Trophoblast cell (in vitro differentiated cells and primary cell): ENCODE results near the gene TRAPPC14.

Source experiments
- DNase-seq, 2 donors: peaks; one replicate each; pipeline ENCODE4 v3.0.0-alpha.2; 2016
- H2AFZ ChIP-seq: 2 replicates; pipeline ENCODE4 v1.6.1; 2013; ENCODE audit warnings: low read length, moderate library complexity, mild to moderate bottlenecking; ENCODE audit not compliant: insufficient read depth, poor library complexity
- H2AK5ac ChIP-seq: 2 replicates; pipeline ENCODE4 v1.6.1; 2013; ENCODE audit warnings: mild to moderate bottlenecking, low read length
- H2BK120ac ChIP-seq: 2 replicates; pipeline ENCODE4 v1.6.1; 2013; ENCODE audit warnings: low read length, mild to moderate bottlenecking, moderate library complexity; ENCODE audit not compliant: insufficient read depth, poor library complexity
- H2BK12ac ChIP-seq: 2 replicates; pipeline ENCODE4 v1.6.1; 2013; ENCODE audit warnings: mild to moderate bottlenecking, low read length, moderate library complexity
- H2BK5ac ChIP-seq: 2 replicates; pipeline ENCODE4 v1.6.1; 2013; ENCODE audit warnings: low read length, low read depth, moderate library complexity, mild to moderate bottlenecking; ENCODE audit not compliant: poor library complexity
- H3K14ac ChIP-seq: 2 replicates; pipeline ENCODE4 v1.6.1; 2013; ENCODE audit warnings: mild to moderate bottlenecking, low read length
- H3K18ac ChIP-seq: 2 replicates; pipeline ENCODE4 v1.6.1; 2013; ENCODE audit warnings: mild to moderate bottlenecking, low read length
- H3K23ac ChIP-seq: 2 replicates; pipeline ENCODE4 v1.6.1; 2013; ENCODE audit warnings: low read length
- H3K27ac ChIP-seq: 2 replicates; pipeline ENCODE4 v1.5.1; 2013; ENCODE audit warnings: low read depth, mild to moderate bottlenecking, inconsistent platforms, low read length, moderate library complexity
- H3K27me3 ChIP-seq: 2 replicates; pipeline ENCODE4 v1.6.1; 2013; ENCODE audit warnings: inconsistent platforms, mild to moderate bottlenecking, low read length, moderate library complexity; ENCODE audit not compliant: insufficient read depth
- H3K36me3 ChIP-seq, 2 experiments: 1 replicate in 1 of 2; 2 replicates in 1 of 2; pipeline ENCODE4 v1.6.1; 2013; ENCODE audit warnings: low read length in 2 of 2, mild to moderate bottlenecking in 2 of 2, moderate library complexity in 1 of 2; ENCODE audit not compliant: insufficient read depth in 2 of 2, control insufficient read depth in 1 of 2
- H3K4ac ChIP-seq: 2 replicates; pipeline ENCODE4 v1.6.1; 2013; ENCODE audit warnings: low read depth, mild to moderate bottlenecking, low read length, moderate library complexity
- H3K4me1 ChIP-seq, 2 experiments: 1 replicate in 1 of 2; 2 replicates in 1 of 2; pipeline ENCODE4 v1.6.1; 2013; ENCODE audit warnings: low read length in 2 of 2, mild to moderate bottlenecking in 2 of 2, moderate library complexity in 1 of 2; ENCODE audit not compliant: insufficient read depth in 2 of 2, control insufficient read depth in 1 of 2
- H3K4me2 ChIP-seq: 2 replicates; pipeline ENCODE4 v1.6.1; 2013; ENCODE audit warnings: inconsistent platforms, mild to moderate bottlenecking, low read length, moderate library complexity
- H3K4me3 ChIP-seq: 2 replicates; pipeline ENCODE4 v1.5.1; 2013; ENCODE audit warnings: mild to moderate bottlenecking, low read depth, low read length, inconsistent platforms
- H3K79me1 ChIP-seq: one replicate; pipeline ENCODE4 v1.6.1; 2013; ENCODE audit warnings: low read length
- H3K79me2 ChIP-seq: 2 replicates; pipeline ENCODE4 v1.6.1; 2013; ENCODE audit warnings: low read length, mild to moderate bottlenecking; ENCODE audit not compliant: control insufficient read depth, insufficient read depth, poor library complexity
- H3K9ac ChIP-seq: 2 replicates; pipeline ENCODE4 v1.6.1; 2013; ENCODE audit warnings: mild to moderate bottlenecking, low read length
- H3K9me3 ChIP-seq: 2 replicates; pipeline ENCODE4 v1.6.1; 2013; ENCODE audit warnings: low read depth, mild to moderate bottlenecking, control low read depth, inconsistent platforms, low read length; ENCODE audit not compliant: insufficient read depth
- H4K12ac ChIP-seq: 2 replicates; pipeline ENCODE4 v1.6.1; 2013; ENCODE audit warnings: low read depth, mild to moderate bottlenecking, low read length, moderate library complexity
- H4K8ac ChIP-seq: 2 replicates; pipeline ENCODE4 v1.6.1; 2013; ENCODE audit warnings: low read depth, mild to moderate bottlenecking, low read length, moderate library complexity
- H4K91ac ChIP-seq: one replicate; pipeline ENCODE4 v1.6.1; 2013; ENCODE audit warnings: low read depth, mild to moderate bottlenecking, low read length, moderate library complexity
- WGBS: extraction: QIAGEN DNeasy Blood & Tissue Kit; methylation state at CpG from one replicate; pipeline ENCODE4 v1.1.7; 2013; ENCODE audit warnings: missing lambda C conversion rate; ENCODE audit not compliant: insufficient read length, insufficient coverage; ENCODE audit errors: extremely low coverage; 5-methylcytosine and 5-hydroxymethylcytosine counted together

TRAPPC14 gene

DNA sequence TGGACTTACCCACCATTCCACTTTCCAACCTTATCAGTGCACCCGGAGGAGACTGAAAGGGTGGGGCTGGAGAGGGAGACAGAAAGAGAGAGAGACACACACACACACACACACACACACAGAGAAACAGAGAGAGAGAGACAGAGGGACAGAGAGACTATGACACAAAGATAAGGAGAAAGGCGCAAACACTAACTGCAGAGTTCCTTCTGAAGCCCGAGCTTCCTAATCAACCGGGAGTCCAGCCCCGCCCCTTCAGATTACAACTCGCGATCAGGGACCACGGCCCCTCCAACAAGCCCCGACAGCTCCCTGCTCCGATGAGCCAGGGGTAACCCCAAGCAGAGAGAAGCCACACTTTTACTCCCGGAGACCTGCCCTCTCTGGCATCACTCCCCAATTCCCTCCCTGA, 9.4 kb upstream of the TRAPPC14 start:
- no CpG with 5 or more reads among the region's 11 CpGs for WGBS

DNA sequence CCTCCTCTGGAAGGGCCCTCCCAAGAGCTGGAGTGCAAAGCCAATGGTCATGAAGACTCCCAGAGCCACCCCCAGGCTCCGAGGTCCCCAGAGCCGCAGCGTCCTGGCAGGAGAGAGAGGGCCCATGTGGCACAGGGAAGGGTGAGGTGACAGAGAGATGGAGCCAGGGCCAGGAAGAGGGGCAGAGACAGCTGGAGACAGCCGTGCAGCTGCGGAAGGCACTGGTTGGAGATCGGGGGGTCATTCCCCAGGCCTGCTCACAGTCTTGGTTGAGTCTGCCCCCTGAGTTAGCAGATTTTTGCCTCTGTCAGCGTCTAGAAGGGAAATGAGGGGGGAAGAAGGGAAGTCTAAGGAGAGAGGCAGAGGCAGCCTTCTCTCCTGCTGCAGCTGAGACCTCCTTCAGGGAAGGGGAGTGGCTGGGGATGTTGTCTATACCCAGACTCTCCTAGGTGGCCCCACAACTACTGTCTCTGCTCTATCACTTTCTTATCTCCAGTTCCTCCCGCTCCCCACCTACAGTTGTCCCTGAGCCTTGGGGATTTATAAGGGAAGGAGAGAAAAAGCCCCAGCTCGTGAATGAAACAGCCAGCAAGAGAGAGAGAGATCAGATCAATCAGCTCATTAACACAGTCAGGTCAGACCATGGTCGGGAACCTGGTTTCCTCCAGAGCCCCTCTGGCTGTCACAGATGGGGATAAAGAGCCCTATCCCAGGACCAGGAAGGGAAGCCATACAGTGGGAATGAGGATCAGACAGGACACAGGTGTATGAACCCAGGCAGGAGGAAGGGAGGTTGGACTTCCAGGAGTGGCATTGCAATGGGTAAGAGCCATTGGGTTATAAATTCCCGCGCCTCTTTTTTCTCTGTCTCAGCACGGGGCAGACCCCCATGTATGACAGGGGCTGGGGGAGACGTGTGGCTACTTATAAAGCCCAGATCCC, 8.7 kb upstream of the TRAPPC14 start:
- no peak overlapping the region for H3K27ac ChIP-seq
- H3K14ac ChIP-seq, result no peak overlapping the region
- H3K36me3 ChIP-seq, result no peaks in the 10 kb centered on the region
- H3K9ac ChIP-seq, result no peak overlapping the region
- no peak overlapping the region for H2AK5ac ChIP-seq
- no peak overlapping the region for H3K4me2 ChIP-seq
- no peak overlapping the region for H2BK12ac ChIP-seq
- no peak overlapping the region for H2BK120ac ChIP-seq
- no peak overlapping the region for H4K12ac ChIP-seq
- H3K4me3 ChIP-seq, result no peak overlapping the region
- H3K79me2 ChIP-seq, result no peaks in the 10 kb centered on the region
- WGBS, result no CpG with 5 or more reads among the region's 14 CpGs
- H3K4me1 ChIP-seq, result peaks cover 4 to 5% of the 10 kb centered on the region in 2 experiments
- no peak overlapping the region for H4K8ac ChIP-seq
- H4K91ac ChIP-seq, result no peak overlapping the region
- no peaks in the 10 kb centered on the region for H3K79me1 ChIP-seq
- H3K18ac ChIP-seq, result no peak overlapping the region
- no peak overlapping the region for H2BK5ac ChIP-seq
- no peak overlapping the region for H2AFZ ChIP-seq
- no peak for DNase-seq
- peaks cover 3% of the 10 kb centered on the region for H3K9me3 ChIP-seq
- H3K4ac ChIP-seq, result no peak overlapping the region
- peaks cover 42% of the 10 kb centered on the region for H3K27me3 ChIP-seq
- no peak overlapping the region for H3K23ac ChIP-seq

More for the DNA sequence above, 9.4 kb upstream of the TRAPPC14 start:
- Histone ChIP-seq H3K23ac (no peak overlapping the region), H3K9ac (no peak overlapping the region), H3K4me2 (peak overlapping the region; percentile 17), H3K27ac (no peak overlapping the region), H3K79me1 (no peaks in the 10 kb centered on the region), H3K4me3 (no peak overlapping the region), H2BK12ac (no peak overlapping the region), H4K12ac (no peak overlapping the region), H4K8ac (no peak overlapping the region), H3K36me3 (no peaks in the 10 kb centered on the region), H4K91ac (no peak overlapping the region), H2AFZ (no peak overlapping the region), H3K79me2 (no peaks in the 10 kb centered on the region), H3K14ac (no peak overlapping the region), H3K4ac (no peak overlapping the region), H3K4me1 (peaks cover 3 to 4% of the 10 kb centered on the region in 2 experiments), H2AK5ac (no peak overlapping the region), H3K27me3 (peaks cover 42% of the 10 kb centered on the region), H2BK120ac (no peak overlapping the region), H2BK5ac (no peak overlapping the region), H3K9me3 (peaks cover 3% of the 10 kb centered on the region), H3K18ac (no peak overlapping the region)
- DNase-seq, result no peak

DNA sequence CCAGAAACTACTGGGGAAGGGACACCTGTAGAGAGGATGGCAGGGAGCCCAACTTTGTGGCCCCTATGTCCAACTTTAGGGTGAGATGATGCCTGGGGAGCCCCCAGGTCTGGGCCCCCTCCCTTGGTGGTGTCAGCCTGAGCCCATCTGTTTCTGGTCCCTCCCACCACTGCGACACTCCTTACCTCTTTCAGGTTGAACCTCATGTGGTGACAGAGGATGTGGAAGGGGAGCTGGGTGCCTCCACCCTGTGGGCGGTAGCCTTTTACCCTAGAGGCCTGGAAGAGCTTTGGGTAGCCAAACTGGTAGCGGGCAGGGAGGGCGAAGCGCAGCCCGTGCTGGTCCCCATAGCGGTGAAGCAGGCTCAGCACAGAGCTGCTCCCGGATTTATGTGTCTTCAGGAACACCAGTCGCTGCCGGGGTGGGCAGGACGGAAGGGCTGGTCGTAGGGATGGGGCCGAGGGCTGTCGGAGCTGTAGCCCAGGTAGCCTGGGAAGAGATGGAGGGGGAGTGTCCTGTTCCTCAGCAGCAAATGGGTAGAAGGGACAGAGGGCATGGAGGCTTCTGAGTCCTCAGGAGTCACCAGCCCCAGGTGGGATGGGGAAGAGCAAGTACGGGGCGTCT, 7.9 kb upstream of the TRAPPC14 start:
- no peak overlapping the region for H4K91ac ChIP-seq
- no peak overlapping the region for H4K12ac ChIP-seq
- H3K4me1 ChIP-seq, result peaks cover 4 to 5% of the 10 kb centered on the region in 2 experiments
- H2BK5ac ChIP-seq, result no peak overlapping the region
- no peak overlapping the region for H3K23ac ChIP-seq
- H3K79me1 ChIP-seq, result no peaks in the 10 kb centered on the region
- H2BK120ac ChIP-seq, result no peak overlapping the region
- peaks cover 3% of the 10 kb centered on the region for H3K9me3 ChIP-seq
- H3K27ac ChIP-seq, result no peak overlapping the region
- no peak overlapping the region for H2BK12ac ChIP-seq
- DNase-seq, result no peak
- H3K79me2 ChIP-seq, result no peaks in the 10 kb centered on the region
- H3K4me3 ChIP-seq, result no peak overlapping the region
- no peak overlapping the region for H3K18ac ChIP-seq
- WGBS, result no CpG with 5 or more reads among the region's 16 CpGs
- H3K36me3 ChIP-seq, result no peaks in the 10 kb centered on the region
- no peak overlapping the region for H3K14ac ChIP-seq
- no peak overlapping the region for H2AK5ac ChIP-seq
- no peak overlapping the region for H3K9ac ChIP-seq
- H3K4me2 ChIP-seq, result no peak overlapping the region
- H3K27me3 ChIP-seq, result peaks cover 37% of the 10 kb centered on the region
- H3K4ac ChIP-seq, result no peak overlapping the region
- no peak overlapping the region for H4K8ac ChIP-seq
- no peak overlapping the region for H2AFZ ChIP-seq

DNA sequence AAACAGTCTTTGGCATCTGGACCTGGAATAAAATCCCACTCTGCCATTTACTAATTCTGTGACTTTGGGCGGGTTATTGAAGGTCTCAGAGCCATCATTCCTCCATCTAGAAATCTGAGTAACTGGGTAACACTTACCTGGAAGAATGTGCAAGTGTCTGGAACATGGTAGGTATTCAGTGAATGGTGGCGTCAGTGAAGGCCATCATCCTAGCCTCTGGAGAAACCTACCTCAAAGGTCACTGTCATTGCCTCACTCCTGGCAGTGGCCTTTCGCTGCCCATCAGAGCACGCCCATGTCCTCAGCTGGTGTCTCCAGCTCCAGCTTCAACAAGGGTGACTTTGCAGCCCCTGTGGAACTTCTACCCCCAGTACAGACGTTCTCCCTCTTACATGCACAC, 5.3 kb upstream of the TRAPPC14 start:
- Histone ChIP-seq H2BK12ac (no peak overlapping the region), H3K27ac (no peak overlapping the region), H3K4me1 (peaks cover 4 to 5% of the 10 kb centered on the region in 2 experiments), H3K4me3 (no peak overlapping the region), H3K18ac (no peak overlapping the region), H4K8ac (no peak overlapping the region), H3K27me3 (peaks cover 23% of the 10 kb centered on the region), H3K9ac (no peak overlapping the region), H4K12ac (no peak overlapping the region), H2BK5ac (no peak overlapping the region), H3K79me2 (no peaks in the 10 kb centered on the region), H3K36me3 (no peaks in the 10 kb centered on the region), H3K4ac (no peak overlapping the region), H3K14ac (no peak overlapping the region), H4K91ac (no peak overlapping the region), H3K9me3 (peaks cover 3% of the 10 kb centered on the region), H2BK120ac (no peak overlapping the region), H2AK5ac (no peak overlapping the region), H2AFZ (no peak overlapping the region), H3K23ac (no peak overlapping the region), H3K4me2 (no peak overlapping the region), H3K79me1 (peaks cover under 1% of the 10 kb centered on the region)
- WGBS, result no CpG with 5 or more reads among the region's 5 CpGs
- peak; percentile 67 to 84 for DNase-seq
